IPS-20b (cell line): ENCODE data around the gene SNRPA1.

Experiments used
- H3K27ac ChIP-seq: one replicate; pipeline ENCODE4 v1.5.1; 2013; ENCODE audit warnings: low read length
- H3K27me3 ChIP-seq: 2 replicates; pipeline ENCODE4 v1.6.1; 2013; ENCODE audit warnings: mild to moderate bottlenecking, low read length, inconsistent platforms; ENCODE audit not compliant: insufficient read depth
- H3K36me3 ChIP-seq: 2 replicates; pipeline ENCODE4 v1.6.1; 2013; ENCODE audit warnings: low read depth, mild to moderate bottlenecking, inconsistent platforms, low read length, moderate library complexity; ENCODE audit not compliant: insufficient read depth
- H3K4me1 ChIP-seq: 2 replicates; pipeline ENCODE4 v1.6.1; 2013; ENCODE audit warnings: mild to moderate bottlenecking, control low read depth, inconsistent platforms, low read length, moderate library complexity; ENCODE audit not compliant: insufficient read depth
- H3K4me3 ChIP-seq: 2 replicates; pipeline ENCODE4 v1.5.1; 2013; ENCODE audit warnings: mild to moderate bottlenecking, low read length, inconsistent platforms
- H3K9ac ChIP-seq: 2 replicates; pipeline ENCODE4 v1.6.1; 2013; ENCODE audit warnings: low read depth, mild to moderate bottlenecking, inconsistent platforms, low read length, moderate library complexity
- H3K9me3 ChIP-seq: 2 replicates; pipeline ENCODE4 v1.6.1; 2013; ENCODE audit warnings: mild to moderate bottlenecking, low read depth, low read length, inconsistent platforms; ENCODE audit not compliant: insufficient read depth

SNRPA1 gene

DNA sequence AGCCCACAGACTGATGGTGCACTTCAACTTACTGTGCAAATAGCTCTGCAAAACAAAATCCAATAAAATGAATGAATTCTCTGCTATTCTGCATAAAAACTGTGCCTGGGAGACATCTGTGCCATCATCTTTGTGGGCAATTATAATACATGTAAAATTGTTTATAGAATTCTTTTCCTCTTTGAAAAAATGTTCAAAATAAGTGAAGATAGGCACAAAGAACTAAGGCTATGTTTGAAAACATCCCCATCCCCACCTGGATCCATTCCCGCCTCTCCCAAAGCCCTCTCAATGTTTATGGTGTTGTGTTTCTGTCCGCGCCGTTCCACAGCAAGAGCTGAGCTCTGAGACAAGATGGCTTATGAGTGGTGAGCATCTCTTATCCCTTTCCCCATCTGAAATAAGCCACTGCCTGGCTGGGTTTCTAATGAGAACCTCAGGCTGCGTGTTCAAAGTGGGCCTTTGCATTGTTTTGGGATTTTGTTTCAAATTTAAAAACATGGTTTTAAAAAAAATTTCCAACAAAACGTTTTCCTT lies 22.4 kb upstream of the SNRPA1 start:
- H3K9me3 ChIP-seq = no peaks in the 10 kb centered on the region
- H3K4me3 ChIP-seq = no peak overlapping the region
- no peaks in the 10 kb centered on the region for H3K36me3 ChIP-seq
- peaks cover 4% of the 10 kb centered on the region; the same call in 1 of the 2 replicates for H3K27me3 ChIP-seq
- H3K4me1 ChIP-seq = no peaks in the 10 kb centered on the region
- no peak overlapping the region for H3K9ac ChIP-seq
- no peak overlapping the region for H3K27ac ChIP-seq

DNA sequence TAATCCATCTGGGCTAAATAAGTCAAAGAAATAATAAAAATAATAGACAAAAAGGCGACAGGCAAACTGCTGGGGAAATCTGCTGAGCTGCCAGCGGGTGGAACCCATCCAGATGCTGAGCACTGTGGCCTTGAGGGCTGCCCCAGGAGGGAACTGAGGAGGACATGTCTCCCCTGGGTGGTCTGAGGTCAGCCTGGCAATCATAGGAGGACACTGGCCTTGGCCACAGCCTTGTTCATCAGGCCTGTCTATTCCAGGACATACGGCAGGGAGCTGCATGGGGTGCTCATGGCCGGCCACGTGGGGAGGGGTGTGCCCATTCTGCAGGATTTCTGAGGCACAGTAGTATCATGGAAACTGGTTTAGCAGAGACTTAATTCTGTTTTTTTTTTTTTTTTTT lies 21.5 kb upstream of the SNRPA1 start:
- peaks cover 3% of the 10 kb centered on the region; the same call in 1 of the 2 replicates for H3K27me3 ChIP-seq
- no peak overlapping the region for H3K27ac ChIP-seq
- H3K9ac ChIP-seq = no peak overlapping the region
- H3K4me1 ChIP-seq = no peaks in the 10 kb centered on the region
- no peak overlapping the region for H3K4me3 ChIP-seq
- H3K9me3 ChIP-seq = no peaks in the 10 kb centered on the region
- no peaks in the 10 kb centered on the region for H3K36me3 ChIP-seq

DNA sequence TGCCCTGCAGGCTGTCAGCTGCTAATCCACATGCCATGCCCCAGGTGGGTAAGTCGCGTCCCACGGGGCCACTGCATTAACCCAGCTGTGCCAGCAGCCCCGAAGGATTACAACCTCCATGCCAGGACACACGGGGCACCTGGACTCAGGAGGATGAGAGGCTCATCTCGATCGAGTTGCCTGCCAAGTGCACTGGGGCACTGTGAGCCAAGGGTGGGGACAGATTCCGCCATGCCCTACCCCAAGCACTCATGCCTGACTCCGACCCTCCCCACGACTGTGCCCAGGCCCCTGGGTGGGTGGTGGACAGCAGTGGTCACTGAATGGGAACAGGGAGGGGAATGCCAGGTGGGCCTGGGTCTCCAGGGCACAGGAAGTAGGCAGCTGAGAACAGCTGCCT lies 20.7 kb upstream of the SNRPA1 start:
- Histone ChIP-seq H3K36me3 (no peaks in the 10 kb centered on the region), H3K9me3 (no peaks in the 10 kb centered on the region), H3K27me3 (no peaks in the 10 kb centered on the region), H3K4me3 (no peak overlapping the region), H3K9ac (no peak overlapping the region), H3K4me1 (no peaks in the 10 kb centered on the region), H3K27ac (no peak overlapping the region)

DNA sequence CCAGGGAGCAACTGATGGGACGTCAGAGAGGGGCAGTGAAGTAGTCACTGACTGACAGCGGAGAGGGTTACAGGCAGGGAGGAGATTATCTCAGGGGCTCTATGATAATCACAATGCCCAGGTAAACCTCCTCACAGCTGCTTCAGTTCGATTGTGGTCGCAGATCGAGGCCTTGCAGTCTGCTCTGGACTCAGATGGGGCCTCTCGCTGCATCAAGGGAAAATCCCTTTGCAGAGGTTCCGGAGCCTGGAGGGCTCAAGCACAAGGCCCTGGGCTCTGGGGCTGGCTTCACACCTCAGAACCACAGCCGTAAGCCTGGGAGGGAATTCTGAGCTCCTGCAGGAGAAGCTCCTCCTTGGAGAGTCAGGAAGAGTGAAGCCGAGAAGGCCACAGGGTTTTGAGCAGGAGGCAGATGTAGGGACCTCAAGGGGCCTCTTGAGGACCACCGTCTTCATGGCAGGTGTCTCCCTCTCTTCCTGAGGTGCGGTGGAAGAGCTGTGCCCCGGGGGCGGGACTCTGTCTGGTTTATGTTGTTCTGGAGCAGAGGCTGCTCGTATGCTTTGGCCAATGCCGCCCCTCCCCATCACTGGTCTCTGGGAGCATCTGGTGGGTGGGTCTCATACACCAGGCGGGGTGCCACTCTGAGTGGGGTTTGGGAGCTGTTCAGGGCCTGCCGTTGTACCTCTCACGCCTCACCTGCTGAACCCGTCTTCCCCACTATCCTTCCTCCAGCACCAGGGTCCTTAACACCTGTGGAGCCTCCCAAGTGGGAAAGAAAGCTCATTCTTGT lies 19.5 kb upstream of the SNRPA1 start:
- H3K36me3 ChIP-seq = no peaks in the 10 kb centered on the region
- H3K27me3 ChIP-seq = no peaks in the 10 kb centered on the region
- no peak overlapping the region for H3K27ac ChIP-seq
- H3K4me1 ChIP-seq = no peaks in the 10 kb centered on the region
- H3K9ac ChIP-seq = no peak overlapping the region
- no peaks in the 10 kb centered on the region for H3K9me3 ChIP-seq
- no peak overlapping the region for H3K4me3 ChIP-seq

DNA sequence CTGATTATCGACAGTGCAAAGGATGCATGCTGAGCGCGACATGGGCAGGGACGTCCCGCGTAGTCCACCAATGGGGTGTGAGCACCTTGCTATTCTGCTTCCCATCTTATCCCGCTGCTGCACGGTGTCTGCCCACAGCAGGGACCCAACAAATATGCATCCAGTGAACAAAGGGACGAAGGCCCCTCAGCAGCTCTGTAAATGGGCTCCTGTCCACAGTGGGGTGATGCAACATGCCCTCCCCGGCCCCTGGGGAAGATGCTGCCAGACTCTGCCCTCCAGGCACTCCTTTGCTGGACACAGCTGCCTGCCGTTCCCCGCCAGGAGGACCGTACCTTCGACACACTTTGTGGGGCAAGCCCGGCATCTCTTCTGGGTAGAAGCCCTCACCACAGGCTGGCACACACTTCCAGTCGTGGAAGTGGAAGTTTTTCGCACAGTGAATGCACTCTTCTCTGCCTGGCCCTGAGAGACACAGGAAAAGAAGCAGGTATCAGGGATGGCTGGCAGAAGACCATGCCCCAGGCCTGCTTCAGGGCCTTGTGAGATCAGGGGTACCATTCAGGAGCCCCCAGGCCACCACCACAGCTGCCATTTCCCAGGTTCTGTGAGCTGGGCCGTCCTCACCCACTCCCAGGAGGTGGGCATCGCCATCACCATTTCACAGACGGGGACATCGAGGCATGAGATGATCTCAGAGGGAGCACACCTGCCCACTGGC lies 18.2 kb upstream of the SNRPA1 start:
- no peaks in the 10 kb centered on the region for H3K36me3 ChIP-seq
- no peak overlapping the region for H3K9ac ChIP-seq
- no peak overlapping the region for H3K4me3 ChIP-seq
- H3K27me3 ChIP-seq = no peaks in the 10 kb centered on the region
- no peaks in the 10 kb centered on the region for H3K4me1 ChIP-seq
- no peak overlapping the region for H3K27ac ChIP-seq
- H3K9me3 ChIP-seq = no peaks in the 10 kb centered on the region

DNA sequence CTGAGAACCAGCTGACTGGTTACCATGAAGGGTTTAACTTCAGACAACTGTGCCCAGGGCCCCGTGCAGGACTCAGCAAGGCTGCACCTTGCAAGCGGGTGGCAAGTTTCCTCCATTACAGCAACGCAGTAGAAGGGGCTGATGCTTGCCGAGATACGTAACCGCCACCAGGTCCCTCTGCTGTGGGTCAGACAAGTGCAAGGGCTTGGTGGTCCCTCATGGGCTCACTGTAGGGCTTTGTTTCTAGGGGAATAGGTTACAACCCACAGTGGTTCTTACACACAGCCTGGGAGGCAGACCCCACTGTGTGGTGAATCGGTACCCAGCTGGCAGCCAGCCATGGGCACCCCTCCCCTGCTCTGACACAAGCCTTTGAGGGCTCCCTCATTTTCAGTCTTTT lies 15.5 kb upstream of the SNRPA1 start:
- Histone ChIP-seq H3K36me3 (no peaks in the 10 kb centered on the region), H3K9ac (no peak overlapping the region), H3K27ac (no peak overlapping the region), H3K4me3 (no peak overlapping the region), H3K27me3 (no peaks in the 10 kb centered on the region), H3K9me3 (no peaks in the 10 kb centered on the region), H3K4me1 (no peaks in the 10 kb centered on the region)

DNA sequence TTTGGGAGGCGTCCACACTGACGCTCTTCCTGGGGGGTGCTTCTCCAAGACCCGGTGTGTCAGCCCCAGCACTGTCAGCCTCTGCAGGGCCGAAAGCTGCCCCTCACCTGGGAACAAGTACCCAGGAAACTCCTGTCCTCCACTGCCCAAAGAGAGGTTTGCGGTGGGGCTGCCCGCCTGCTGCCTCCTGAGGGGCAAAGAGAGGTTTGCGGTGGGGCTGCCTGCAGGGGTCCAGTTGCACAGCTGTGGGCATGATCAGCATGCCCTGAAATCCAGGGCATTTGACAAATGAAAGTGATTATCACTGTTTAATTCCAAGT lies 15.1 kb upstream of the SNRPA1 start:
- H3K9ac ChIP-seq = no peak overlapping the region
- no peaks in the 10 kb centered on the region for H3K36me3 ChIP-seq
- no peak overlapping the region for H3K4me3 ChIP-seq
- H3K4me1 ChIP-seq = no peaks in the 10 kb centered on the region
- no peaks in the 10 kb centered on the region for H3K9me3 ChIP-seq
- no peak overlapping the region for H3K27ac ChIP-seq
- no peaks in the 10 kb centered on the region for H3K27me3 ChIP-seq

DNA sequence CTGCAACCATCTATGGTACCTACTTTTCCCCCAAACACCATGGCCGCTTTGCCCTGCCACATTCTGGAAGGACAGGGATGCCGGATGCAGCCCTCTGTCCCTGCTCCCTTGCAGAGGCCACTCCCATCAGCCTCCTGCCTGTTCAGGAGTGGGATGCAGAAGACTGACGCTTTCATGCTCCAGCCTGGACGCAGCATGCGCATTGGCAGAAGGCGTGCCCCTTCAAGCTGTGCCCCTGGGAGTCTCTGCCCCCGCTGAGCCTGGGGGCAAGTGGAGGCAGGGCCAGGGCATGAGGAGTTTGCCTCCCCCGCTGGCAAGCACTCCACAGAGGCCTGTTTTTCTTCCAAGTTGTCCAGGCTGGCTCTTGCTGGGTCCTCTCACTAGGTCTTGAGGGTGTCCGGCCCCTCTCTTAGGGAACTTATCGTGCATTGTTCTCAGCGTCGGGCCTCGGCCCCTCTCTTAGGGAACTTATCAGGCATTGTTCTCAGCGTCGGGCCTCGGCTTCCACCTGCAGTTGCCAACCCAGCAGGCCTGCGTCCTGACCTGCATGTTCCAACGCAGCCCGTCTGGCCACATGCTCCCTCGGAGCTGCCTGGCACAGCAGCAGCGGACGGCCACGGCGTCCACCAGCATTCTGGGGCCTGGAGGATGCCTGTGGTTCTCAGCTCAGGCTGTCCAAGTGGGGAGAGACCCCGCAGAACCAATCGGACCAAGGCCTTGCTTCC lies 14.6 kb upstream of the SNRPA1 start:
- H3K4me1 ChIP-seq = no peaks in the 10 kb centered on the region

DNA sequence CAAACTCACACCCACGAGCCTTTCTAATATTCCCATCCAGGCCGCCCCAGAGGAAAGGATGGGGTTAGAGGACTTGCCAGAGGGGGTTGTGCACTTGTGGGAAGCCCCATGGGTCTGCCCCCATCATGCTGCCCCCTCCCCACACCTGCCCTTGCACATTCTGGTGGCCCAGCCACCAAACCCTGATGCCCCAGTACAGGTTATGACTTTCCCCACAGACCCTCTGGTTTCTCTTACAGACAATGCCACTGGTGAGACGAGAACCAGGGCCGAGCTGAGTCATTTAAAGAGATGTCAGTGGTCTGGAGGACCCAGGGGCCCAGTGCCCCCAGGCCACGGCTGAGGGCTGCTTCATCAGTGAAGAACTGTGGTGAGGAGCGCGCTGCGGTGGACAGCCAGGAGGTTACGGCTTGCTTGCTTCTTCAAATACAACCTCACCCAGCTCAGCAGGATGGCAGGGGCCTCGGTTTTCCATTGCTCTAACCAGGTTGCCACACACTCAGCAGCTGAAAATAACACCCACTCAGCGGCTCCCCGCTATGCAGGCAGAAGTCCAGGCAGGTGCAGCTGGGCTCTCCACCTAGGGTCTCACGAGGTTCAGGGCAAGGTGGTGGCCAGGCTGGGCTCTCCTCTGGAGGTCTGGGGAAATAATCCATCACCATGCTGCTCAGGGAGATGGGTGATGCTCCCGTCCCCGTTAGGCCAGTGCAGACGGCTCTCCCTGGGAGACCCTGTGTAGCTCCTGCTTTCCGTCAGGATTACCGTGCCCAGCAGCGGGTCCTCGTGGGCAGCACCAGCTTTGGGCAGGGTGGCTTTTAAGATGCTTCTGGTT lies 13.8 kb upstream of the SNRPA1 start:
- no peaks in the 10 kb centered on the region for H3K36me3 ChIP-seq
- H3K27ac ChIP-seq = no peak overlapping the region
- no peaks in the 10 kb centered on the region for H3K4me1 ChIP-seq
- H3K9ac ChIP-seq = no peak overlapping the region
- no peaks in the 10 kb centered on the region for H3K9me3 ChIP-seq
- H3K27me3 ChIP-seq = no peaks in the 10 kb centered on the region
- no peak overlapping the region for H3K4me3 ChIP-seq

More for the DNA sequence above, 14.6 kb upstream of the SNRPA1 start:
- no peaks in the 10 kb centered on the region for H3K9me3 ChIP-seq
- H3K9ac ChIP-seq = no peak overlapping the region
- H3K27ac ChIP-seq = no peak overlapping the region
- H3K4me3 ChIP-seq = no peak overlapping the region
- H3K36me3 ChIP-seq = no peaks in the 10 kb centered on the region
- no peaks in the 10 kb centered on the region for H3K27me3 ChIP-seq

DNA sequence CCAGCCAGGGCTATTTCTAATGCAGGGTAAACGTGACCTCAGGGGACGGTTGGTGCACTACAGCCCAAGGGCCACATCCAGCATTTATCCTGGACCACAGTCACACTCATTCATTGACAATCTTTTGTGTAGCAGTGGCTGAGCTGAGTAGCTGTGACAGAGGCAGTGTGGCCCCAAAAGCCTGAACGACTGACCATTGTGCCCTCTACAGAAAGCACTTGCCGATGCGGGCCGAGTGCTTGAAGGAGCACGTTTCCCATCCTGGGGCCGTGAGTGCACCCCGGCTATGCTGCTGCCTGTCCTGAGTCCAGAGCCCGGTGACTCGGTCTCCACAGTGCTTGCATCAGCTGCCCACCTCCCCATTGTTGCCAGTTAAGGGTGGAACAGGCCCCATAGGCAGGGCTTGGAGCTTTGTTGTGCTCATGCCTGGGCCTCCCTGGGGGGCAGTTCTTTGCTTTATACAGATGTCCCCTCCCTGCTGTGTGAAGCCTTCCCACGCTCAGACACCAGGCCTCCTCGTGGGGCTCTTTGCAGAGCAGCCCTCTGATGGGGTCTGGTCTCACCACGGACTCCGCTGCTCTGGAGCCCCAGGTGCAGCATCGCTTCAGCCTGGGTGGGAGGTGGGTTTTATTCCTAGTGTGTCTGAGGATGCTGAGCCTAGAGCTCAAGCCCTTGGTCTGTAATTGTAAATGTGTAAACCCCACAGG lies 13.0 kb upstream of the SNRPA1 start:
- Histone ChIP-seq H3K27ac (no peak overlapping the region), H3K9ac (no peak overlapping the region; the same call in 1 of the 2 replicates), H3K4me1 (no peaks in the 10 kb centered on the region), H3K36me3 (no peaks in the 10 kb centered on the region), H3K4me3 (no peak overlapping the region), H3K27me3 (no peaks in the 10 kb centered on the region), H3K9me3 (no peaks in the 10 kb centered on the region)
